ENCODE results near the gene RIMBP2. TPM values are rescaled to one million over a fixed set of nuclear protein-coding genes. Genes with fewer than 3 reads are reported as not detected.

Gene RIMBP2
- total and polyA plus RNA-seq, 9 of the 15 experiments (the other 6 are each of a cell fraction or from before 2014, with no cell fraction given), result not detected

- TF ChIP-seq MGA (IDR thresholded peaks at IDR 0.05) (no peak), PTRF (tag; IDR thresholded peaks at IDR 0.05) (no peak), ZNF277 (CRISPR knock-in tag; IDR thresholded peaks at IDR 0.05; ENCODE audit: borderline replicate concordance) (no peak), RAD21 (CRISPR knock-in tag; conservative IDR thresholded peaks at IDR 0.05 in 1 of 2, IDR thresholded peaks at IDR 0.05 in 1 of 2) (no peak), HEY1 (CRISPR knock-in tag; IDR thresholded peaks at IDR 0.05; ENCODE audit: borderline replicate concordance) (no peak), NFIC (IDR thresholded peaks at IDR 0.05) (no peak), ZNF217 (CRISPR knock-in tag; IDR thresholded peaks at IDR 0.05) (no peak)
Measured at GRCh38 chr12:130664252-130664651, 51.8 kb downstream of the RIMBP2 start (continued).

All from K562 (cell line).